C4-2B (cell line): Measurements from ENCODE around the gene SEC63.
"Not testable (repeated sequence)": the region's sequence is repeated elsewhere in the genome, so short reads cannot be mapped to it uniquely, and the experiment has no call there.

ENCODE experiments used
- H3K27ac ChIP-seq: fragments of 450-650 bp; 2 replicates; pipeline ENCODE4 v1.5.1; 2017
- ZFX ChIP-seq: fragments of 450-650 bp; IDR thresholded peaks from 2 replicates; pipeline ENCODE4 v1.6.1; 2017
- TF ChIP-seq, protein P1 (sequence below): fragments of 450-650 bp; conservative IDR thresholded peaks from 2 replicates; pipeline ENCODE4 v1.5.1; 2017; ENCODE audit warnings: mild to moderate bottlenecking

The SEC63 gene

GRCh38 chr6:107911692-107912091 lies 46.3 kb downstream of the SEC63 start:
- TF ChIP-seq ZFX: no peak
- TF ChIP-seq, protein P1, sequence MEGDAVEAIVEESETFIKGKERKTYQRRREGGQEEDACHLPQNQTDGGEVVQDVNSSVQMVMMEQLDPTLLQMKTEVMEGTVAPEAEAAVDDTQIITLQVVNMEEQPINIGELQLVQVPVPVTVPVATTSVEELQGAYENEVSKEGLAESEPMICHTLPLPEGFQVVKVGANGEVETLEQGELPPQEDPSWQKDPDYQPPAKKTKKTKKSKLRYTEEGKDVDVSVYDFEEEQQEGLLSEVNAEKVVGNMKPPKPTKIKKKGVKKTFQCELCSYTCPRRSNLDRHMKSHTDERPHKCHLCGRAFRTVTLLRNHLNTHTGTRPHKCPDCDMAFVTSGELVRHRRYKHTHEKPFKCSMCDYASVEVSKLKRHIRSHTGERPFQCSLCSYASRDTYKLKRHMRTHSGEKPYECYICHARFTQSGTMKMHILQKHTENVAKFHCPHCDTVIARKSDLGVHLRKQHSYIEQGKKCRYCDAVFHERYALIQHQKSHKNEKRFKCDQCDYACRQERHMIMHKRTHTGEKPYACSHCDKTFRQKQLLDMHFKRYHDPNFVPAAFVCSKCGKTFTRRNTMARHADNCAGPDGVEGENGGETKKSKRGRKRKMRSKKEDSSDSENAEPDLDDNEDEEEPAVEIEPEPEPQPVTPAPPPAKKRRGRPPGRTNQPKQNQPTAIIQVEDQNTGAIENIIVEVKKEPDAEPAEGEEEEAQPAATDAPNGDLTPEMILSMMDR: no peak
- no peak overlapping the region for H3K27ac ChIP-seq

DNA sequence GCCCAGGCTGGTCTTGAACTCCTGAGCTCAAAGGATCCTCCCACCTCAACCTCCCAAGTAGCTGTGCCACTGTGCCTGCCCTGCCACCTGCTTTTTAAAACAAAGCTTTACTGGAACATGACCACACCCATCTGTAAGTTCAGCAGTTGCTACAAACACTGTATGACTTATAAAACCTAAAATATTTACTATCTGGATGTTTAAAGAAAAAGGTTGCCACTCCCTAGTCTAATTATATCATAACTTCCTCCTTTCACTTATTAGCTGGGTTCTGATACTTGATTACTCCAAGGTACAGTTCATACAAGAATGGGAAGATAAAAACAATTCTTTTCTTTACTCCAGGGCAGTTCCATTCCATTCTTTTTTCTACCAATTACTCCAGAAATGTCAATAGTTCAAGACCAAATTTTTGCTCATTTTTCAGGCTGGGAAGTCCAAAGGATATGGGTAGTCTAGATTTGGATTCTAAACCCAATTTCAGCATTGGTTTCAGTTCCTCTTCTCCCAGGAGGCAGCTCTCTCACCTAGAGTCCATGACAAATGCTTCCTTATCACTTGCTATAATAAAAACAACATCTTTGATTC lies 63.1 kb downstream of the SEC63 start:
- no peak for TF ChIP-seq ZFX
- TF ChIP-seq, protein P1: no peak
- no peak overlapping the region for H3K27ac ChIP-seq

GRCh38 chr6:107890431-107890830 lies 67.6 kb downstream of the SEC63 start:
- H3K27ac ChIP-seq: not testable (repeated sequence)

- H3K27ac ChIP-seq: not testable (repeated sequence)
Observed at GRCh38 chr6:107885950-107886349, 72.1 kb downstream of the SEC63 start.

GRCh38 chr6:107879941-107880340 lies 78.1 kb downstream of the SEC63 start:
- no peak for TF ChIP-seq ZFX
- TF ChIP-seq, protein P1: no peak
- no peak overlapping the region for H3K27ac ChIP-seq

DNA sequence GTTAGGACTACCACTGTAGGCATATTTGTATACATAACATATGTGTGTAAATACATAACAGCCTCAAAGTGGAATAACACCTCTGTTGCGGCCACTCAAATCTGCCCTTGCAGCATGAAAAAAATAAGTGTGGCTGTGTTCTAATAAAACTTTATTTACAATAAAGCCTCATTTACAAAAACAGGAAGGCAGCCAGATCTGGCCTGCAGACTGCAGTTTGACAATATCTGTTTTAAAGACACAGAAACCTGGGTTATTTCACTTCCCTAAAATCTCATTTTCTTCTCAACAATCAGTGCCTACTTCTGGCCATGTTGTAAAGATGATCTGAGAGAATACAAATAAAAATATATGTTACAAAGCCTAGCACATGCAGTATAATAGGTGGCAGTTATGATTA lies 80.0 kb downstream of the SEC63 start:
- H3K27ac ChIP-seq: no peak overlapping the region
- TF ChIP-seq, protein P1: no peak
- no peak for TF ChIP-seq ZFX

DNA sequence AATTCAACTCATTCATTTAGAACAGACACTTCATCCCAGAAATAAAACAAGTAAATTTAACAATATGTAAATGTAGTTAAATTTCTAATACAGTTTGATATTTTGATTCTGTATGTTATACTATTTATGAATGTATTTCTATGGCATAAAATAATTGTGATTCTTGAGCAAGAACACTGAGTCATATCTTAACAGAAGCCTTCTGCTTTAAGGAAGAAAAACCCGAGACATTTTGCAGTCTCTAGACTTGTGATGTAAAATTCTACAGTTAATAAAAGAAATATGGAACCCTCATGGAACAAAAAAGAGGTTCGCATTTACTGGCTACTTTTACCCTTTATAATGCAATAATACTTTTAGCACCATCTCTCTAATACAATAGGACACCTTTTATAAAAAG lies 86.0 kb downstream of the SEC63 start:
- H3K27ac ChIP-seq: no peak overlapping the region

DNA sequence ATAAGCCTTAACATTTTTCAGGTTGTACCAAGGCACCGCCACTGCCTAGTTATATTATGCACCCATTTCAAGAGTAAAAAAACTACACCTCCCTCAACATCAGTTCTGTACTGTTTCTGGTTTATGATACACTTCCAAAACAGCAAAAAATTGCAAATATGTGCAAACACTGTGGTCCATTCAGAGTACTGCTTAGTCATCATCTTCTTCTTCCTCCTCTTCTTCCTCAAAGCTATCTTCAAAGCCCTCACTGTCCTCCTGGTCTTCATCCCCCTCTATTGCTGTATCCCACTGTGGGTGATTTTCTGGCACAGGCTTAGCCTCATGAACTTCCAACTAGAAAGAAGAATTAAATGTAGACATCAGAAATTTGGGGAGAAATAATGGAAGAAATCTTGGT lies 86.5 kb downstream of the SEC63 start:
- H3K27ac ChIP-seq: not testable (repeated sequence)

More for the DNA sequence above, 86.0 kb downstream of the SEC63 start:
- TF ChIP-seq, protein P1: no peak
- no peak for TF ChIP-seq ZFX

DNA sequence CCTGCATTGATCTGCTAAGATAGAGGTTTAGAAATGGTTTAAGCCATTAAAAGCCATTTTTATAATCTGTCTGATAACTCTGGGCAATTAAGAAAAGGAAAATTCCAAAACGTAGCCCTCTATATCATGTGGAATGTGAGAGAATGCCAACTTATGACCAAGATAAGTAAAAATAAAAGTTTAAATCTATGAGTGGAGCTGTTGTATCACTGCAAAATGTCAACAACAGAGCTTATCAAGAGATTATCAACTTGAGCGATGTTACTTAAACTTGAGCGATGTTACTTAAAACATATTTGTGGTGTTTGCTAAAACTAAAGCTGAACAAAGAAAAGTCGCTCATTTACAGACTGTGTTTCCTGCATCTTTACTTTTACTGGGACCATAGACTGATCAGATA lies 87.0 kb downstream of the SEC63 start:
- no peak overlapping the region for H3K27ac ChIP-seq

More for the DNA sequence above, 87.0 kb downstream of the SEC63 start:
- no peak for TF ChIP-seq ZFX
- TF ChIP-seq, protein P1: no peak
